Measurements from ENCODE around the gene SLIT3.

The SLIT3 gene

DNA sequence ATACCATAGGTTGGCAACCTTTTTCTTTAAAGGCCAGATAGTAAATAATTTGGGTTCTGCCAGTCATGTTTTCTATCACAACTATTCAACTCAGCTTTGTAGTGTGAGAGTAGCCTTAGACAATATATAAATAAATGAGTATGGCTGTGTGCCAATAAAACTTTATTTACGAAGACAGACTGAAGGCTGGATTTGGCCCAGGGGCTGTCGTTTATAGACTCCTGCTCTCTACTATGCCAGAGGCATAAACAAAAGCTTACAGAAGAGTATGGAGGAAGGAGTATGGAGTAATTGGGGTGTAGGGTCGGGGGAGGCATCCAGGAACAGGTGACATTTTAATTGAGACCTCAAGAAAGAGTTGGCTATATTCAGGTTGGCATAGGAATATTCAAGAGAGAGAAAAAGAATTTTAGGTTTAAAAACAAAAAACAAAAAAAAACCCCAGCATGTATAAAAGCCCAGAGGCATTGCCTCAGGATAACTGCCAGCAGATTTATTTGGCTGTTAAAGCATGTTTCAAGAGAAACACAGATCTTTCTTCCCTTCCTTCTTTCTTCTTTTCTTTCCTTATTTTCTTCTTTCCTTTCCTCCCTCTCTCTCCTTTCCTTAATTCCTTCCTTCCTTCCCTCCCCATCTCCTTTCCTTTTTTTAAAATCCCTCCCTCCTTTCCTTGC is 39.9 kb downstream of the SLIT3 start:
- no peak for DNase-seq

DNA sequence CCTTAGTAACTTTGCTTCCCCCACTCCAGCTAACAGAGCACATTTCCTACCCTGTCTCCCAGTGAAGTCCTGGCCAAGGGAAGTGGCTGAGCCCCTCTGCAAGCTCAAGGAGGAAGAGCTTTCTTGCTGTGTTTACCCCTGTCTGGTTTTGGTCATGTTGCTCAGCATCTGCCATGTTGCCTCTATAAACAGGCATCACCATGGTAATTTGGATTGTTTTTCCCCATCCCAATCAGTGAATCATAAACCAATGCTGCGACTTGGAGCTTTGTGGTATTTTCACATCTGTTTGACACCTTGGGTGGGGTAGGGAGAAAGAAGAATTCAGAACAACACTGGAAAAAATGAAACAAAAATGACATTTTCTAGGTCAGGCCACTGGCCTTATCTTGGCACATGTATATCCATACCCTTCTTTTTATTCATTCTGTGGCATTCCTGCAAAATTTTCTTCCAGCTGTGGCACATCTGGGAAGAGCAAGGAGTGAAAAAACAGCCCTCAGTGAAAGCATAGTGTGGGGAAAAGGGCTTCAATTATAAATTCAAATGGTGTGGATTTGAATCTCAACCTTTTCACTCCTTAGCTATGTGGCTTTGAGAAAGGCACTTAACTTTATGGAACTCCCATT is 42.5 kb downstream of the SLIT3 start:
- no peak for DNase-seq

DNA sequence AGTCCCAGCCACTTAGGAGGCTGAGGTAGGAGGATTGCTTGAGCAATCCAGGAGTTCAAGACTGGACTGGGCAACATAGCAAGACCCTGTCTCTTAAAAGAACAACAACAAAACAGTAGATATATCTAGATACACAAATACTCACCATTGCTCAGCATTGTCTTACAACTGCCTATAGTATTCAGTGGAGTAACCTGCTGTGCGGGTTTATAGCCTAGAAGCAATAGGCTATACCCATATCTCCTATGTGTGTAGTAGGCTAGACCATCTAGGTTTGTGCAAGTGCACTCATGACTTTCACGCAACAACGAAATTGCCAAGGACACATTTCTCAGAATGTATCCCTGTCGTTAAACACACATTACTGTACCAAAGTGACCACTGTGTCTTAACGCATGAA is 44.7 kb downstream of the SLIT3 start:
- no peak for DNase-seq

DNA sequence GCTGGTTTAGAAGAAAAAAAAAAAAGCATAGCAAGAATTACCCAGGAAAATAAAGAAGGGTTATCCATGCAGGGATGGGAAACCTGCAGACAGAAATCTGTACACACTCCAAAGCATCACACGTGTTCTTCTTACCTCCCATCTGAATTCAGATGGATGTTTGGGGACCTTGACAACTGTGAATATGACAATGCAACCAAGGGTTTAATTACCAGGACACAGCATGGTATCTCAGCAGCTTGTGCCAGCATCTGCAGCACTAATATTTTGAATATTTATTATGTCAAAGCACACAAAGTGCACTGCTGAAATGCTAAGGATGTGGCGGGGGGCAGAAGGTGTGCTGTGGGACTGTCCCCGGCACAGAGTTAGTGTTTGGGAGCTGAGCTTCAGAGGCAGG is 47.9 kb downstream of the SLIT3 start:
- DNase-seq: no peak

DNA sequence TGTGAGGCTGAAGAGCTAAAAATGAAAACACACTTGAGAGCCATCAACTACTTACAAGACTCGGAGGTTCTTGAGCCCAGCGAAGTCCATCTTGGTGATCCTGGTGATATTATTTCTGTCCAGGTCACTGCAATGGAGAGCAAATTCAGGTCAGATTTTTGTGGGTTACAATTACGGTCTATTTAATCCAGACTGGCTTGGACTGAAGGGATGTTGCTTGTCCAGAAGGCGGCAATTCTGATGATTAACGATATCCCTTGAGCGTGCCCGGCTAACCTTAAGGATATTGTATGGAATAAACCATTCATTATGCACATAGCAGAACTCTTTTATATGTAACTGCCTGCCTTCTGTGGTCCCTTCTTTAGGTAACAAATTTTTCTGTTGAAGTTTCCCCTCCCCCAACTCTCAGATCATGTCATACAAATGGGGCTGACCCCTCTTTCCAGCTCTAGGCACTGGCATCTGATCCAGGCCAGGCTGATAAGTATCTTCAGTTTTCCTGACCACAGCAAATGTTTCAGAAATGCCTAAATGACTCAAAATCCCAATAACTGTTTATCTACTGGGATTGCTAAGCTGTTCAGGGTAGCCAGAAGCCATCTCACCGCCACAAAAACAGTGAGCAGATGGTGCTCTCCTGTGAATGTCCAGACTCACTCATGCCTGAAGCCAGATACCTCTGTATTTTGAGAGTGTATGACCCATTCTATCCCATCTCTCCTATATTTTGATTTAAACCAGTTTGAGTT is 49.4 kb downstream of the SLIT3 start:
- no peak for DNase-seq

DNA sequence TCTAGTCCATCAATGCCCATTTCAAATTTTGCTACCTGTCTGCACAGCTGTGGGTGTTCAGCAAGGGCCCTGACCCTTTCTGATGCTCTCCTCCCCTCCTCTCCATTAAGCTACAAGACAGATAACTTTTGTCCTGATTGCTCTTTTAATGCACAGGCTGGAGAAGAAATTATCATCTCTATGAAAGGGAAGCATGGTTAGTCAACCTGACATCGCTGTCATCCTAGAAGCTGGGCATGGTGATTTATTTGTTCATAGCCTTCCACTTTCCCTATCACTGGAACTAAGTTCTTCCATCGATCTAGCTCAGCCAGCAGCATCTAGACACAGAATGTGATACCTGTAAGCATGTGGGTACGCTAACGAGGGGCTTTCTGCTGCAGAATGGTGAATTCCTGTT is 50.1 kb downstream of the SLIT3 start:
- DNase-seq: no peak

DNA sequence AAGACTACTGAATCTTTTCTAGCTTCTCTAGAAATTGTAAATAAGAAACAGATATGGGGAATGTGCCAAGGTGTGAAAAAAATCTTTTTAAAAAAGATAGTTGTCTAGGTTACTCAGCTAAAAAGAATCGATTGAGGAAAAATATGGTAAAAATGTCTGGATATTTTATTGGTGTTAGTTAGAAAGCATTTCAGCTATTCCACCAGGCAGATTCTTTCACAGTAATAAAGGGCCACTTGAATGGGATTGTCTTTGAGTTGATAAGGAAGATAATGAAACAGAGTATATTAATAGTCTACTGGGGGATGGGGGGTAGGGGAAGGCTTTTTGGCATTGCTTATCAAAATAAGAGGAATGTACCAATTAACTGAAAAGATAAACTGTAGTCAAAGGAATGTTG is 51.9 kb downstream of the SLIT3 start:
- no peak for DNase-seq

DNA sequence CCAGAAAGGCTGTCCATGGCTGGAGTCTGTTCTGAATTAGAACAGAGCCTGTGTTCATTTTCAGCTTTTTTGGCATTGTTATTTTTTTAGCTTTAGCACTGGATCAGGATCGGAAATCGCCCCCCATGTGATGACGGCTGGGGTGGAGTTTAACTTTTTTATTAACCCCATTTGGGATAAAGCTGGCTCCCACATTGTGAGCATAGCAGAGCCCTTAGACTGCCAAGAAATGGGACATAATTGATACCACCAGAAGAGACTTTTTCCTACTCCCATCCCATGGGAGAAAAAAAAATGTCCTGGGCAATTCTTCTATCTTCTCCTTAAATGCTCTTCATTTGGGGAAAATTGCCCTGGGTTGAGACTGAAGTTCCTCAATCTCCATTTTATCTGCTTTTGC is 52.4 kb downstream of the SLIT3 start:
- no peak for DNase-seq

DNA sequence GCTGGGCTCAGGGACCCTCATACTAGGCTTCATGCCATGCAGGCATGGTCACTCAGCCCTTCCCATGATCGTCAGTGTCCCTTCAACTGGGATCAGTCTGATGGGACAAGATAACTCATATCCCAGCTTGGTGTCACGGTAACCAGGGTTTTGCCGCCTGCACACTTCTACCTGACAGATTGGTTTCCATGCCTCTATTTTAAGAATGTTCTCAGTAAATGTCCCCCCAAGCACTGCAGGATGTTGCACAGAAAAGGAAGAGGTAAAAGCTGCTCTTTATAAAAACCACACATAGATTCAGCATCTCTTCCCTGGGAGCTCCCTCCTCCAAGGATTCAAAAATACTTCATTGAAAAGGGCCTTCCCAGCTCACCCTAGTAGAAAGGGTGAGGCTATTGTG is 56.1 kb downstream of the SLIT3 start:
- DNase-seq: no peak

DNA sequence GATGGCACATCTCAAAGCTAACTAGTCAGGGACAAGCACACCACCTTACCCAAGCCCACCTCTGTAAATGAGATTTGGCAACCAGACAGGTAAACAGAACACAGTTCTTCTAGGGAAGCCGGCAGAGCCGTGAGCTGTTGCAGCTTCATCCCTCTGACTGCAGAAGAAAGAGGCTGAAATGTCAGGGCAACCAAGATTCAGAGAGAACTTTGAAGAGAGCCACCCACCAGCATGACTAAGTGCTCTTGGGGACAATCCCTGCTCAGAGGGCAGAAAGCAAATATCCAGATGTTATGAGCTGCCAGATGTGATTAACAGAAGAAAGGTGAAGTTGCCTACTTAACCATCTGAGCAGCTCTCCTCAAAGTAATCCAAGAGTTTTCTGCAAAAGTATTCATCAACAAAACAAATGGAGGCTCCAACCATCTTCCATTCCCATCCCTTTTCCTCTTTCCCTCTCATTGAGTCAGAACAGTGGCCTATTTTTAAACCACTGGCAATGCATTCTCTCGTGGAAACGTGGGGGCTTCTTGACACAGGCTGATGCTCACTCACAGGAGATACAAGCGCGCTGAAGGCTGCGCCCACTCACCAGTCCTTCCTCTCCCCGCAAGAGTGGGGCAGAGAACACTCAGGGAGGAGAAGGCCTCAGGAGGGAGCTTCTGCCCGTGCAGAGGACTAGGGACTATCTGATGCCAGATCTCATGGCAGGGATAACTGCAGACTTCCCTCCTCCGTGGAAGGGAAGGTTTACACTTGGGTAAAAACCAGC is 57.1 kb downstream of the SLIT3 start:
- DNase-seq: no peak

DNA sequence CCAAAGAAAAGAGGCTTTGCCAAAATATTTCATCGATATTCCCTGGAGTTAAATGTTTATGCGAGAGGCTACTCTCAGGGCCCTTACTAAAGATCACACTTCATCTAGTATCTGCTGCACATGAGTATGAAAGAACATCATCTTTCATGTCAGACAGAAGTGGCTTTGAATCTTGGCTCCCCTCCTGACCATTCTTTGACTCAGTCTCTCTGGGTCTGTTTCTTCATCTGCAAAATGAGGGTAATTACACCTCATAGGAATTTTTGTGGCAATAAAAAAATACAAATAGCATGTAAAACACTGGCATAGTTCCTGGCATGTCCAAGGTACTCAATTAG is 58.1 kb downstream of the SLIT3 start:
- no peak for DNase-seq

DNA sequence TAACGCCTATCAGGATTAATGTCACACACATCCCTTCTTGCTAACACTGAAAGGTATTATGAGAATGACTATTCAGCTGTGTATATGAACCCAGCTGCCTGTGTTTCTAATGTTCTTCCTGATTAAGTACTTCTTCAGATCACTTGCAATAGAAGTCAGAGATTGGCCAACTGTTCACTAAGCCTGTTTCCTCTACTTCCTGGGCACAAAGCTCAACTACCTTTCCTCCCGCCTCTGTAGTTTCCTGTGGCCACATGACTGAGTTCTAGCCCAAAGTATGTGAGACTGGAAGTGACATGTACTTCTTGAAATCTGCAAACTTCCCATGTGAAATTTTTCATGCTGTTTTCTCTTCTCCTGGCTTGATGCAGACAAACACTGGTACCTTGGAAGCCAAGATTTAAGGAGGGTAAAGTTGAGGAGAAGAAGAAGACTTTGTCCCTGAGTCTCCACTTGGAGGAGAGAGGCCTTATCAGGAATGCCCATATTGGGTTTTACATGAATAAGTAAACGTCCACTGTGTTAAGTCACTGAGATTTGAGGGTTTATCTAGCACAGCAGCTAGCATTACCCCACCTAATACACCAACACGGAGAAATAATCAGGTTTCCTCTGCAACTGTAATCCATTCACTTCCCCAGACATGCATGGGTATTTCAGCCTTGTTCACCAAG is 58.6 kb downstream of the SLIT3 start:
- DNase-seq: no peak

DNA sequence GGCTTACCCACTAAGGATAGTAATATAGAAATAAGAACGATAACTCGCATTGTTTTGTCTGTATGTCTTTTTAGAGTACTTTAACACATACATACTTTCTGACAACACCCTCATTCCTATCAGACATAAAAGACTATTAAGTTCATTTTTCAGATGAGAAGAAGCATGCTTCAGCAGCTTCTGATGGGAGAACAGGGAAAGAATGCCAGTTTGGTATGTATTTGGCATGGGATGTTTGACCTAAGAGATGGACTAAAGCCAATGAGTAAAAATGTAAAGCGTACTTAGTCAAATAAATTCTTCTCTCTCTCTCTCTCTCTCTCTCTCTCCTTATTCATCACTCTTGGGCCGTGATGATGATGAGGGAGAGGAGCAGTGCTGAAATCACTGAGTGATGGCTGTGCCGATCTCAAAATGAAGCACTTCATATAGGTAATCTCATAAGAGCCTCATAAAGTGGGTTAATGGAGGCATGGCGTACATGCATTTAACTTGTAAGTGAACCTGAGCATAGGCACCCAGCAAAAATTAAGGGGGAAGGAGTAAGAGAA is 71.5 kb downstream of the SLIT3 start:
- DNase-seq: no peak

DNA sequence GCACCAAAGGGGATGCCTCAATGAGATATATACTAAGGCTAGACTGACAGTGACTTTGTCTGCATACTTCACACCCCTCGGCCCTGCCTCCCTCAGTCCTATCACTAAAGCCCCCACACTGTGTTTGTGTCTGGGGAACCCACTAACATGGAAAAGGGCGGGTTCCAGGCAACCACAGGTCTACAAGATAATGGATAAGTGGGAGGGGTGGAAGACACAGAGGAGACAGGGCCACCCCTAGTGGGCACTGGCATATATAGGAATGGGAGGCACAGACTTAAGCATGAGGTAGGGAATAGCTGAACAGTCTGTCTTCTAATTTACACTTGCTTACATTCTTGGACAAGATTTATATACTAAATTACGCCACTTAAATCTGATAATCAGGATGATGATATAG is 74.0 kb downstream of the SLIT3 start:
- no peak for DNase-seq

DNA sequence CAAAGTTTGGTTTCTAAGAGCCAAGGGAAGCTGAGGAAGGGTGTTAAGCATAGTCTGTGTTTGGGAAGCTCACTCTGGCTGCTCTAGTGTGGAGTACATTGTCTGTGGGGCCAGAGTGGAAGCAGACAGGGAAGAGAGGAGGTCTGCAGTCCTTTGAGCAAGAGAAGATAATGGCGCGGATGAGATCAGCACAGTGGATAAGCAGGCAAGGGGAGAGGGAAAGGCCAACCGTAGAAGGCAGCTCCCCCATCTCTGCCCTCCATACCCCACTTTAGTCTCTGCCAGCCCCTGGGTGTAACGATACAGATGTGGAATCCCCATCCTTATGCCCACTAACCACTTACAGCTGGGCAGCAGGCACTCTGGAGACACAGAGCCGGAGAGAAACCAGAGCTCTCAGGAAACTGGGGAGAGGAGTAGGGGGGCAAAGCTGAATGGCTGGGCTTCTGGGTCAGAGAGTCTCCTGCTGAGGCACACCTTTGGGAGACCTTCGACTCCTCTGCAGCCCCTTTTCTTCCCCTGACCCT is 75.0 kb downstream of the SLIT3 start:
- DNase-seq: no peak

DNA sequence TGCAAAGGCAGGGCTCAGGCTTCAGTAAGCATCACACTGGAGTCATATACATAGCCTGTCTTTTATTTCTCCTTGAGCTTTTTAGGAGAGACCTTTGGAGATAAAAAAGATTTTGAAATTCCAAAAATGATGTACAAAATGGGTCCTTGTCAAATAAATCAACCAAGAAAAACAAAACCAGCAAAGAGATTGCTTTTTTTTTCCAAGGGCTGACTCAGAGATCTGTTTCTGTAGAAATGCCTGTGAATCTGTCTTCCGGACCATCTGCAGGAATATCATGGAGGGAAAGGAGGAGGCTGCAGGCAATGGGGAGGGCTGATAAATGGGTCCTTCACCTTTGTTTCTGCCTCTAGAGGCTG is 77.4 kb downstream of the SLIT3 start:
- no peak for DNase-seq

DNA sequence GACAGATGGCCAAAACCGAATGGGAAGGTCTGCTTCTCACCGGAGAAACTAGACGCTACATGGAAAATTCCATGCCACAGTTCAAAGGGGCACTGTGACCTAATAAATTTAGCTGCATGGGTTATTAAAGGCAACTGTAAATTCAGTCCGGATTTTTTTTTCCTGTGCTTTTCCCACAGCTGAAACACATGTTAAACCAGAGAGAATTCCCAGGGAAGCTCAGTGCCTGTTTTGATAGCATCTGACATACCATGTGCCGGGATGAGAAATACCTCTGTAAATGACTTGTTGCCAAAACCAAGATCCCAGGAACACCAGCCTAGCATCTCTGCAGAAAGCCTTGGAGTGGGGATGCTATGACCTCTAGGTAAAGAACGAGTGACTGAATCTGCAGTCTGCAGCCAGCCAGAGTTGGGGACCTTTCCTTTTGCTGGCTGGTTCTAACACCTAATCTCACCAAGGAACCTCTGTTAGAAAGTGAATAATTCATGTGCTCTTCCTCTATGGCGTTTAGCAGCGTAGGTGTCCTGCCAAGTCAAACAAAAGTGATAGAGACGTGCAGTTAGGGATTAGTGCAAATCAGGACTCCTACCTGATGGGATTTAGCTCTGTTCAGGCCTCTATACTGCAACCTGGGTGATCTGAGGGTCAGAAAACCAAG is 77.9 kb downstream of the SLIT3 start:
- DNase-seq: no peak

DNA sequence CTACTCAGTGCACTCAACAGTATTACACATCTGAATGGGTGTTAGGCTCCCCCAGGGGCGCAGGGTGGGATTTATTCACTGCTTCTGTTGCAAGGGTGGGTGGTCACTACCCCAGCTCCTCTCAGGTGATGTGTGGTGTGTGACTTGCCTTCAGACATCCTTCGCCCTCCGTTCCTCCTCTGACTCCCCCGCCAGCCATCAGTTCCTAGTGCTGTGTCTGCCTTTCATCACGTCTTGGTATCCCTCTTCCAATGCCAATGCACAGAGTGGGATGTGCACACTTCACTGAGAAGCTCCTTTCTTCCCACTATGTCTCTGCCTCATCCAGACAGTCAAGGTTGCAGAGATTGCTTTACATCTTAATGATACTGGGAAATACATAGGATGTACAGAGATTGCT is 79.4 kb downstream of the SLIT3 start:
- DNase-seq: no peak

DNA sequence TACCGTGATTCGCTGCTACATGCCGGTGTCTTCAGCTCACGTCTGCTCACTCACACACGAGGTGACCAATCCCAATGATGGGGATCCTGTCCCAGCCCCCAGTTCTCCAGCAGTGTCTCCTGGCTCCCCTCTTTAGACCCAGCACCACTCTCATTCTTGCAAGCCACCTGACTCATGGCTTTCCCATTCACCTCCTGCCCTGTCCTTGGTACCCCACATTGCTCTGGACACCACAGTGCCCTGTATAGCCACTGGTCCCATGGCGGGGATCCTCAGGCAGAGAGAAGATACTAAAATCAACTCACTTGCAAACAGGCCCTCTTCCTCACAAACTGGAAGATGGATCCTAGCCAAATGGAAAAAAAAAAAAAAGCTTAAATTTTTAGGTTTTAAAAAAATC is 81.0 kb downstream of the SLIT3 start:
- DNase-seq: no peak

DNA sequence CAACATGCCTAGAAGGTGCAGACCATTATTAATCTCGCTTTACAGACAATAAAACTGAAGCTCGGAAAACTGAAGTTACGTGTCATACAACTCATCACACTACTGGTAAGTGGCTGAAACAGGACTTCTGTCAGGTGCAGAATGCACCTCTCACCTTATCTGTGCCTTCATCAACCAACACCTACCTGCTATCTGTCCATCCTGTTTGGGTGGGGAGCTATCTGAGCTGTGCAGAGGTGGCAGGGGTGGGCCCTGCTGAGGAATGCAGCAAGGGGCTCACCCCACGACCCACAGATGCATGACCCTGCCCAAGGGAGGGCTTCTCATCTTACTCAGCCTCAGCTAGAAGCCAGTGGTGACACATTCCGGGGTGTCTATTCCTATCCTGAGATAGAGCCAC is 81.6 kb downstream of the SLIT3 start:
- no peak for DNase-seq

DNA sequence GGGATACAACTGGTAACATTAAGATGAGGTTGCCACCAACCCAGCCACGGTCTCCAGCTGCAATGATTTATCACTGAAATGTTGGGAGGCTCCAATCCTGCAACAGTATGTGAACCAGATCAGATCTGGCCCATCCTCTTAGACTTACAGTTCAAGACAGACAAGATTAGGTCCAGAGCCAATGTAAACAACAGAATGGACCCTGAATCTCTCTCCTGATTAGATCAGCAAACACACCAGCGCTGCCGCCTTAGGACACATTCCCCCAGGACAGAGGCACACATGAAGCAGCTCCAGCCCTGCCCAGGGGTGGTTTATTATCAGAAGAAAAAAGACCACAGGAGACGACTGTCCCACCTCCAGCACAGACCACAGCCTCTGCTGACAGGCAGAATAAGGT is 82.1 kb downstream of the SLIT3 start:
- DNase-seq: no peak

DNA sequence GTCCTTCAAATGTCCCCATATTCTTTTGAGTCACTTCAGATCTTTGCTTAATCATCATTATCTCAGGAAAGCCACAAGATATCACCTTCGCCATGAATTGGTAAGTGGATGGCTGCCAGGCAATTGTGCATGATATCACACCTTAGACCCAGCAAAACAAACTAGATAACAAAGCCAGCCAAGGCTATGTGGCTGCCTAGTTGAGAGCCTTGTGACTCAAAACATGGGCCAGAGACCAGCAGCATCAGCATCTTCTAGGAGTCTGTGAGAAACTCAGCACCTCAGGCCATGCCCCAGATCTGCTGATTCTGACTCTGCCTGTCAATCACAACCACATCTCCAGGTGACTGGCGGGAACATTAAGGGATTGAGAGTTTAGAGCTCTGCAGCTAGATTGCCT is 82.8 kb downstream of the SLIT3 start:
- no peak for DNase-seq

All from NCI-H2171 (cell line).